ENCODE results near the gene MRGPRX3.

DNA sequence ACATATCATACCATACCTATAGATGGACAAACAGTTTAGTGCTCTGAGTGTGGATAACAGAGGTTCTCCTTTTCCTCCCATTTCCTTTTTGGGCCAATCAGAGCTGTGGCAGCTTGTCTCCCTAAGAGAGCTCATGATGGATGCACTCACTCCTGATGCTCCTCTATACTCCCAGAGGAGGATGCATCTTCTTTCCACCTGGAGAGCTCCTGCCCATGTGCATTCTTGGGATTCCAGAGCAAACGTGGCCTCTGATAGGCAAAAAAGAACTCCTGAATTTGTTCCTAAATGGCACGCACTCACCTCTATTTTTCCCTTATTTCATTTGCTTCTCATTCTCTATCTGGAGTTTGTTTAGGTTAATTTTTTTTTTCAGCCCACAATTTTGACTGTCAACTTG lies 2.9 kb downstream of the MRGPRX3 start:
- TF ChIP-seq, protein P1, sequence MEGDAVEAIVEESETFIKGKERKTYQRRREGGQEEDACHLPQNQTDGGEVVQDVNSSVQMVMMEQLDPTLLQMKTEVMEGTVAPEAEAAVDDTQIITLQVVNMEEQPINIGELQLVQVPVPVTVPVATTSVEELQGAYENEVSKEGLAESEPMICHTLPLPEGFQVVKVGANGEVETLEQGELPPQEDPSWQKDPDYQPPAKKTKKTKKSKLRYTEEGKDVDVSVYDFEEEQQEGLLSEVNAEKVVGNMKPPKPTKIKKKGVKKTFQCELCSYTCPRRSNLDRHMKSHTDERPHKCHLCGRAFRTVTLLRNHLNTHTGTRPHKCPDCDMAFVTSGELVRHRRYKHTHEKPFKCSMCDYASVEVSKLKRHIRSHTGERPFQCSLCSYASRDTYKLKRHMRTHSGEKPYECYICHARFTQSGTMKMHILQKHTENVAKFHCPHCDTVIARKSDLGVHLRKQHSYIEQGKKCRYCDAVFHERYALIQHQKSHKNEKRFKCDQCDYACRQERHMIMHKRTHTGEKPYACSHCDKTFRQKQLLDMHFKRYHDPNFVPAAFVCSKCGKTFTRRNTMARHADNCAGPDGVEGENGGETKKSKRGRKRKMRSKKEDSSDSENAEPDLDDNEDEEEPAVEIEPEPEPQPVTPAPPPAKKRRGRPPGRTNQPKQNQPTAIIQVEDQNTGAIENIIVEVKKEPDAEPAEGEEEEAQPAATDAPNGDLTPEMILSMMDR (conservative IDR thresholded peaks at IDR 0.05; ENCODE audit: low read depth, low read length) = no peak
- TF ChIP-seq EZH2 (IDR thresholded peaks at IDR 0.05; ENCODE audit: borderline replicate concordance, low read depth, low read length, poor library complexity, severe bottlenecking) = no peak
